Epithelial cell of prostate (primary cell): Measurements from ENCODE around the gene OR8K1.

Experiments
- DNase-seq: peaks from one replicate; pipeline ENCODE4 v3.0.0-alpha.2; 2011; ENCODE audit warnings: low read depth, low spot score
- H3K27ac ChIP-seq: fragments of 450-650 bp; 2 replicates; pipeline ENCODE4 v1.5.1; 2017; ENCODE audit warnings: mild to moderate bottlenecking

Gene OR8K1

DNA sequence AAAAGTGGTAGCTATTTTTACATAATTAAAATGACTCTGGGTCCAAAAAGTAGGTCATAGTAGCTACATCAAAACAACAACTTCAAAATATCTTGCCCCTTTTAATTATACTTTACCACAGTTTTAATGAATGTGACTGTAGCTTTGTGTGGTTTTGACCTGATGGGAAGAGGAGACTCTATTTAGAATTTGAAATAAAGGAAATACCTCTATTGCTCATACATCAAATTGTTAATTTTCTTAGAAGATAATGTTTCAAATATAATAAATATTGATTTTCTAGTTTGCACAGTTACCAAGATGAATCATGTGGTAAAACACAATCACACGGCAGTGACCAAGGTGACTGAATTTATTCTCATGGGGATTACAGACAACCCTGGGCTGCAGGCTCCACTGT lies at the start of gene OR8K1:
Gene OR8K1, plus strand, starts transcription at position 301 of the 400 bp plus-strand sequence. Its CDS starts 0 bp downstream, at position 301.
- H3K27ac ChIP-seq, result no peak within 1 kb of the TSS

DNA sequence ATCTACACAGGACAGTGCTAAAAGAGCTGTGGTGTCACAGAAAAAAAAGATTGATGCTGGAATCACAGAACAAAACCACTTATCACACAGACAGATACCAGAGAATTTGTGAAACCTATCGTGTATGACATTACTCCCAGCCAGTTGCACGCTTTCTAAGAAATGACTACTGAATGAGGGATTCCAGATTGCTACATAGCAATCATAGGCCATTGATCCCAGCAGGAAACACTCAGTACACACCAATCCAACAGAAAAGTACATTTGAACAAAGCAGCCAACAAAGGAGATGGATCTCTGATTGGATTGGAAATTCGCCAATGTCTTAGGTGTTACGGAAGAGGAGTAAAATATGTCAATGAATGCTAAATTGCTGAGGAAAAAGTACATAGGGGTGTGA lies 48.9 kb upstream of the OR8K1 start:
- DNase-seq, result no peak
- no peak overlapping the region for H3K27ac ChIP-seq

More for the DNA sequence above, at the start of gene OR8K1:
- DNase-seq, result no peak

DNA sequence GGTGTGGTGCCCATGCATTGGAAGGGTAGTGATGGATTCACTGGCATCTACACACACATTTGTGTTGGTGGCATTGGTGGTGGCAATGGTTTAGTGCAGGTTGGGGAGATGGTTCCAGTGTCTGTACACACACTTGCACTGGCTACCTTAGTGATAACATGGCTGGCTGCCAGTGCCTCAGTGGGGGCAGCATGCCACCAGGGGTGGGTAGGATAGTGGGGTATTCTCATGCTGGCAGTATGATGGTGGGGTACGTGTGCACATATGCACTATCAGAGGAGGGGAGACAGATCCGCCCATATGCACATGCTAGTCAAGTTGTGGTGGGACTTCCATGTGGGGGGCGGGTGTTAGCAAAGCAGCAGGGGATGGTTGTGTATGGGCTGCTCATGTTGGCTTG lies 38.0 kb upstream of the OR8K1 start:
- no peak overlapping the region for H3K27ac ChIP-seq
- no peak for DNase-seq

DNA sequence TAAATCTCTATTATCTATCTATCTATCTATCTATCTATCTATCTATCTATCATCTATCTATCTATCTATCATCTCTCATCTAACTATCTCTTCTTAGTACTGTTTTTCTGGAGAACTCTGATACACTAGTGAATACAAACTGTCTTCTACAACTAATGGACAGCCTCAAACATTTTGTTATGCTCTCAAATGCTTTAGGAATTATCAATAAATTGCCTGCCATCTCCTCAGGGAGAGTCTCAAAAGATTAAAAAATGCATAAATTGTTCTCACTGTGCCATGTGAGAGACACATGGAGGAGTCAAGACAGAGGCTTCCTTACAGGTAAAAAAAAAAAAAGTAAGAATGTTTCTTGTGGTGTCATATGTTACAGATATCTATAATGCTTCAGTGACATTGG lies 31.0 kb upstream of the OR8K1 start, which contains the start of gene OR8K3:
Gene OR8K3, plus strand, starts transcription at position 301 of the 400 bp plus-strand sequence. CDS start 3,163 bp downstream, outside the sequence.
- no peak for DNase-seq
- H3K27ac ChIP-seq, result no peak within 1 kb of the TSS

DNA sequence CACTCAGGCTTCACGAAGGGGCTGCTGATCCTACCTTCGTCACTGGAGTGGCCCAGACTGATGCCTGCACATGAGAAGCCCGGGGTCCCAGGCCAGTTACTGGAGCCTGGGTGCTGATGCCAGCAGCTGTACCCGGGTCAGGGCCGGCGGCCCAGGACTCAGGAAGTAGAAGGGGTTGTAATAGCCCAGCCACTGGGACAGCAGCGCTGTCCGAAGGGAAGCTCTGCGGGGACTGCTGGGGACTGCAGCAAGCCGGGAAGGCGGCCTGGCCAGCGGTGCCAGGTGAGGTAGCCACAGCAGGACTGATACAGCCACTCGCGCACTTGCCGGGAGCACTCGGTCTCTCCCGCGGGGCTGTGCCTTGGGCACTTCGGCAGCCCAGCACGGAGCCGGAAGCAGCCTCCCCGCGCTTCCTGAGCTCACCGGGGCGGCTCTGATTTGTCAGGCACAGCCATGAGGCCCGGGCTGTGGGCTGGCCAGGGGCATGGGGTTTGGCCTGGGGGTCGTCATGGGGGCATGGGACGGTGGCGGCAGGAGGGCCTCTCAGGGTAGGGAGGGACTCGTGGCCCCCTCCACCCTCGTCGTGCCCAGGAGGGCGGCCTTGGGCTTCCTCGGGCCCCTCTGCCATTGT lies 13.9 kb upstream of the OR8K1 start:
- DNase-seq, result no peak
- no peak overlapping the region for H3K27ac ChIP-seq

DNA sequence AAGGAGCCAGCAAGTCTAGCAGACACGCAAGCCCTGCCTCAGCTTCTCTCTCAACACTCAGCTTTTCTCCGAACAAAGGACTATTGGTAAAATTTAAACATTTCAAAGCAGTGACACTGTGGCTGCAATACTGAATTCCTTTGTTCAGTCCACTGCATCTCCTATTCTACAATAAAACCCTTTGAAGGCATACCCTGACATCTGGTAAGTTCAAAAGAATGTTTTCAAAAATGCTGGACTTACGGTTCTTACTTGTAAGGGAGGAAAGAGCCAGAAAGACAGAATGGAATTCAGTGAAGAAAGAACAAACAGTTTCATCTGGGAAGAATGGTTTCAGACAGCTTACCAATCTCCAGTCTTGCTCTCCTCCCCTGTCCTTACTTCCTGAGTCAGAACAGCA lies 12.7 kb upstream of the OR8K1 start:
- H3K27ac ChIP-seq, result no peak overlapping the region
- no peak for DNase-seq

DNA sequence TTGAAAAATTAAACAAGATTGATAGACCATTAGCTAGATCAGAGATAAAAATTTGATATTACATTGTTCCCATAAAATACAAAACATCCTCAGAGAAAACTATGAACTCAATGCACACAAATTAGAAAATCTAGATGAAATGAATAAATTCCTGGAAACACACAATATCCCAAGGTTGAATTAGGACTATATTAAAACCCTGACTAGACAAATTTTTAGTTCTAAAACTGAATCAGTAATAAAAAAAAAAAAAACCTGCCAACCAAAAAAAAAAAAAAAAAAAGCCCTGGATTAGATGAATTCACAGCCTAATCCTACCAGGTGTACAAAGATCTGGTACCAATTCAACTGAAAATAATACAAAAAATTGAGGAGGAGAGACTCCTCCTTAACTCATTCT lies 5.5 kb upstream of the OR8K1 start:
- no peak for DNase-seq

DNA sequence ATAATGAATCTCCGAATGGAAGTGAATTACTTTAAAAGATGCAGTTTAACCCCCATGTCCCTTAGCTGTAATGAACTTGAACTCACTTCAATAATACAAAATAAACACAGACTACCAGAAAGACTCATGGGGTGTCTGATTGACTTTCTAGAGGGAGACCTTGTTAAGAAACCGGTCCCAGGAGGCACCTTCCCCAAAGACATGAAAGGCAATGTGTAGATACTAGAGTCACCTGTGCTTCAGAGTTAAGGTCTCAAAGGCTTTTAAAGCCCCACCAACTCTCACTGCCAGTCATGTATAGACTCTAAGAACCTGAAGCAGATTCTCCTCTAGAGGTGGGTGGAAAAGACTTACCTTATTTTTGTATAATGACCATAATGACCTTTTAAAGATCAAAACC lies 8.2 kb downstream of the OR8K1 start, which contains the start of gene OR8J1:
Gene OR8J1, plus strand, starts transcription at position 301 of the 400 bp plus-strand sequence. CDS start 5,956 bp downstream, outside the sequence.
- H3K27ac ChIP-seq, result no peak within 1 kb of the TSS
- no peak for DNase-seq

More for the DNA sequence above, 5.5 kb upstream of the OR8K1 start:
- H3K27ac ChIP-seq, result no peak overlapping the region

DNA sequence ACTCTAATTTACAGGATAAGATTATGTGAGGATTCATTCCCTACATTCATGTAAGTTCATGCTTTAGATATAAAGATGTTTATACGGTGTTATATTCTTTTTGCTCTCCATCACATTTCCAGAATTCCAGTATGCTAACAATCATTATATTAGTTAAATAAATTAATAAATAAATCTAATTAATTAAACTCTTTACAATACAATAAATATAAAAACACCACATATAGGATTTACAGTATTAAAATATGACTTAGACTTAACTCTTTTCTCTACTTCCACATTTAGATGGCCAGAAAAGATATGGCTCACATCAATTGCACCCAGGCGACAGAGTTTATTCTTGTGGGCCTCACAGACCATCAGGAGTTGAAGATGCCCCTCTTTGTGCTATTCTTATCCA lies 29.5 kb downstream of the OR8K1 start, which contains the start of gene OR8U1:
Gene OR8U1, plus strand, starts transcription at position 301 of the 400 bp plus-strand sequence. Its CDS starts 0 bp downstream, at position 301.
- no peak for DNase-seq
- H3K27ac ChIP-seq, result no peak within 1 kb of the TSS

DNA sequence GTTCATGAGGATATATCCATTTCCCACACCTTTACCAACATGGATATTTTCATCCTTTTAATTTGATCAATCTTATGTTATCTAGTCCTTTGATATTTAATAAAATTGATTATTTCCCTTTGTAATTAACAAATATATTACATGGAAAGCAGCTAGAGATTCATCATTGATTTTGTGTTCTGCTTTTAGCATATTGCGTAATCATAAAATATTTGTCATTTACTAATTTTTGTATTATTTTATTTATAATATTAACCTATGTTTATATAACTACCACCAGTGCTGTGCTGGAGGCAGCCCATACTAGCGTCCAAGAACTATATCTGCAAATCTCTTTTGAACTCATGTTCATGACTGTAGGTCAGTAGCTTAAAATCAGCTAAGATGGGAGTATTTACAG lies 34.3 kb downstream of the OR8K1 start:
- H3K27ac ChIP-seq, result no peak overlapping the region
- no peak for DNase-seq

DNA sequence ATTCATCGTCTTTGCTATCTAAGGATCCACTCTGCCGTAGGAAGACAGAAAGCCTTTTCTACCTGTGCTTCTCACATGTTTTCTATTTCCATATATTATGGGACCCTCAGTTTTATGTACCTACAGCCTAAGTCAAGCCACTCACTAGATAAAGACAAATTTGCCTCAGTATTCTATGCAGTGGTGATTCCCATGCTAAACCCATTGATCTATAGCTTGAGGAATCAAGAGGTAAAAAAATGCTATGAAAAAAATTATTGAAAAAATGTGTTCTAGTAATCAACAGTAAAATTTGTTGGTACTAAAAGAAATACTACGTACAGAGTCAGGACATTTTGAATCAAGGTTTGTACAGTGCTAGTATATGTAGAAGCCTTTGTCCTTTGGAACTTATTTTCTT lies 48.5 kb downstream of the OR8K1 start:
- DNase-seq, result no peak
- H3K27ac ChIP-seq, result no peak overlapping the region

DNA sequence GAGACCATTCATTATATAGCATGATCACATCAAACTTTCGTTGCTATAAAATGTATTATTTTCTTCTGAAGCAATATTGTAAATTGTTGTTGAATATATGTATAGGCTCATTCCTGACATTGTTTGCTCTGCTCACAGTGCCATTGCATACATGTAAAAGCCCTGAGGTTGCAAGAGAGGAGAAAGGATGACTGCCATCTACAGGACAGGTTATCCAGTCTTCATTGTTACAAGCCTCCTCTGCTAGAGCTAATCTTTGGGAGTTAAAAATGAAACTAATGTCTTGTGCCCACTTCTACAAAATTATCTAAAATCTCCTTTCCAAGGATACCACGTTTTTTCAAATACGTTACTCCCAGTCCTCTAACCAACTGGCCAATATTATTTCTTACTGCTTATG lies 50.2 kb downstream of the OR8K1 start:
- H3K27ac ChIP-seq, result no peak overlapping the region
- DNase-seq, result no peak
